ENCODE results near the gene THSD7B. TPM values are rescaled to one million over a fixed set of nuclear protein-coding genes. Genes with fewer than 3 reads are reported as not detected.

Gene THSD7B
- total and polyA plus RNA-seq, 2 of the 13 experiments (the other 11 are each of a cell fraction or from before 2014, with no cell fraction given), result 0.02 TPM; not detected in 1

DNA sequence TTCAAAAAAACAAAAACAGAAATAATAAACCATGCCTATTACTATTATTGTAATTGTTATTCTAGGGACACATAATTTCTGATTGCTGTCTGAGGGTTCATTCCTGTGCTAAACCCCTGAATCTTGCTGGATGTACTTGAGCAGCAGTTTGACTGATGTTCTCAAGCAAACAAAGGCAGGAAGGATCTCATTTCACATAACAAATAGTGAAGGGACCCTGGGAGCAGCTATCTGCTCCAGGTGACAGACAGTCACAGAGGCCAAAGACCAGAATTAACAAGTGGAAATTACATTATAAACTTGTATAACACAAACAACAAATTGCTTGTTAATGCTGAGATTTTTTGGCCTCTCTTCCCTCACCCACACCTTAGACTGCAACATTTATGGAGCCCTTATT lies 284.2 kb downstream of the THSD7B start:
- no peak overlapping the region for H3K27ac ChIP-seq (ENCODE audit: extremely low read length, insufficient read depth, low read length)
- no TSS peak for BruUV-seq (replicated peaks)
- no peak overlapping the region for H2AFZ ChIP-seq (ENCODE audit: low read length)
- peaks cover 22% of the 10 kb centered on the region for H3K4me1 ChIP-seq (ENCODE audit: insufficient read depth, low read length)
- in situ Hi-C loops (cut with HindIII; ENCODE audit: extremely low pct_ligation_motif_present, low pct_unique_long_range_greater_than_20kb) (no loop called here), intact Hi-C loops (cut with micrococcal nuclease; ENCODE audit: unreplicated experiment) (no loop called here)
- H3K9ac ChIP-seq (ENCODE audit: insufficient read depth, low read depth, low read length), result no peak overlapping the region
- H3K9me3 ChIP-seq (ENCODE audit: low read length), result no peaks in the 10 kb centered on the region
- no peaks in the 10 kb centered on the region for H3K36me3 ChIP-seq (replicated peaks in 1 of 2; ENCODE audit: control insufficient read depth in 1 of 2, insufficient read depth in 2 of 2, low read length in 2 of 2)
- ChIA-PET CTCF (ENCODE audit: low intra/inter-chr PET ratio, low total read pairs) (no interaction called here), POLR2A (no interaction called here)
- ATAC-seq (peak; percentile 51), DNase-seq (ENCODE audit: low spot score) (no peak), FAIRE-seq (no peak)
- H3K27me3 ChIP-seq (ENCODE audit: control insufficient read depth in 1 of 2, insufficient read depth in 2 of 2, low read length in 2 of 2), result no peaks in the 10 kb centered on the region
- no peak for TF ChIP-seq ZNF34 (CRISPR knock-in tag; IDR thresholded peaks at IDR 0.05; ENCODE audit: borderline replicate concordance)
- TF ChIP-seq, protein P1, sequence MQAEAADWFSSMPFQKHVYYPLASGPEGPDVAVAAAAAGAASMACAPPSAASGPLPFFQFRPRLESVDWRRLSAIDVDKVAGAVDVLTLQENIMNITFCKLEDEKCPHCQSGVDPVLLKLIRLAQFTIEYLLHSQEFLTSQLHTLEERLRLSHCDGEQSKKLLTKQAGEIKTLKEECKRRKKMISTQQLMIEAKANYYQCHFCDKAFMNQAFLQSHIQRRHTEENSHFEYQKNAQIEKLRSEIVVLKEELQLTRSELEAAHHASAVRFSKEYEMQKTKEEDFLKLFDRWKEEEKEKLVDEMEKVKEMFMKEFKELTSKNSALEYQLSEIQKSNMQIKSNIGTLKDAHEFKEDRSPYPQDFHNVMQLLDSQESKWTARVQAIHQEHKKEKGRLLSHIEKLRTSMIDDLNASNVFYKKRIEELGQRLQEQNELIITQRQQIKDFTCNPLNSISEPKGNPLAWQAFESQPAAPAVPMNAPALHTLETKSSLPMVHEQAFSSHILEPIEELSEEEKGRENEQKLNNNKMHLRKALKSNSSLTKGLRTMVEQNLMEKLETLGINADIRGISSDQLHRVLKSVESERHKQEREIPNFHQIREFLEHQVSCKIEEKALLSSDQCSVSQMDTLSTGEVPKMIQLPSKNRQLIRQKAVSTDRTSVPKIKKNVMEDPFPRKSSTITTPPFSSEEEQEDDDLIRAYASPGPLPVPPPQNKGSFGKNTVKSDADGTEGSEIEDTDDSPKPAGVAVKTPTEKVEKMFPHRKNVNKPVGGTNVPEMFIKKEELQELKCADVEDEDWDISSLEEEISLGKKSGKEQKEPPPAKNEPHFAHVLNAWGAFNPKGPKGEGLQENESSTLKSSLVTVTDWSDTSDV (CRISPR knock-in tag; IDR thresholded peaks at IDR 0.05), result no peak
- no peak for TF ChIP-seq MEIS1 (CRISPR knock-in tag; IDR thresholded peaks at IDR 0.05; ENCODE audit: borderline replicate concordance)
- no peak for TF ChIP-seq YY1 (IDR thresholded peaks at IDR 0.05; ENCODE audit: insufficient read depth, insufficient replicate concordance, low read depth, low read length)
- no peak for TF ChIP-seq ZSCAN12 (CRISPR knock-in tag; IDR thresholded peaks at IDR 0.05)
- TF ChIP-seq YEATS2 (CRISPR knock-in tag; IDR thresholded peaks at IDR 0.05; ENCODE audit: borderline replicate concordance), result no peak
- TF ChIP-seq NR2F6 (IDR thresholded peaks at IDR 0.05), result no peak
- TF ChIP-seq NR2F6 (CRISPR knock-in tag; IDR thresholded peaks at IDR 0.05), result no peak
- no peak for TF ChIP-seq ESRRA (CRISPR knock-in tag; IDR thresholded peaks at IDR 0.05; ENCODE audit: low read depth)
- no peak for TF ChIP-seq ZMYM4 (CRISPR knock-in tag; IDR thresholded peaks at IDR 0.05)
- no peak for TF ChIP-seq CEBPG (CRISPR knock-in tag; IDR thresholded peaks at IDR 0.05)
- TF ChIP-seq GATAD1 (CRISPR knock-in tag; IDR thresholded peaks at IDR 0.05), result no peak
- TF ChIP-seq, protein P2, sequence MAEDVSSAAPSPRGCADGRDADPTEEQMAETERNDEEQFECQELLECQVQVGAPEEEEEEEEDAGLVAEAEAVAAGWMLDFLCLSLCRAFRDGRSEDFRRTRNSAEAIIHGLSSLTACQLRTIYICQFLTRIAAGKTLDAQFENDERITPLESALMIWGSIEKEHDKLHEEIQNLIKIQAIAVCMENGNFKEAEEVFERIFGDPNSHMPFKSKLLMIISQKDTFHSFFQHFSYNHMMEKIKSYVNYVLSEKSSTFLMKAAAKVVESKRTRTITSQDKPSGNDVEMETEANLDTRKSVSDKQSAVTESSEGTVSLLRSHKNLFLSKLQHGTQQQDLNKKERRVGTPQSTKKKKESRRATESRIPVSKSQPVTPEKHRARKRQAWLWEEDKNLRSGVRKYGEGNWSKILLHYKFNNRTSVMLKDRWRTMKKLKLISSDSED (CRISPR knock-in tag; IDR thresholded peaks at IDR 0.05), result no peak
- TF ChIP-seq, protein P3, sequence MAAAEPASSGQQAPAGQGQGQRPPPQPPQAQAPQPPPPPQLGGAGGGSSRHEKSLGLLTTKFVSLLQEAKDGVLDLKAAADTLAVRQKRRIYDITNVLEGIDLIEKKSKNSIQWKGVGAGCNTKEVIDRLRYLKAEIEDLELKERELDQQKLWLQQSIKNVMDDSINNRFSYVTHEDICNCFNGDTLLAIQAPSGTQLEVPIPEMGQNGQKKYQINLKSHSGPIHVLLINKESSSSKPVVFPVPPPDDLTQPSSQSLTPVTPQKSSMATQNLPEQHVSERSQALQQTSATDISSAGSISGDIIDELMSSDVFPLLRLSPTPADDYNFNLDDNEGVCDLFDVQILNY (CRISPR knock-in tag; conservative IDR thresholded peaks at IDR 0.05), result no peak
- TF ChIP-seq JUN (CRISPR knock-in tag; IDR thresholded peaks at IDR 0.05), result no peak
- no peak for TF ChIP-seq SETDB1 (CRISPR knock-in tag; IDR thresholded peaks at IDR 0.05; ENCODE audit: borderline replicate concordance)
- TF ChIP-seq ZNF841 (CRISPR knock-in tag; IDR thresholded peaks at IDR 0.05; ENCODE audit: borderline replicate concordance), result no peak
- TF ChIP-seq NCOR1 (IDR thresholded peaks at IDR 0.05; ENCODE audit: borderline replicate concordance, low read length), result no peak
- no peak for TF ChIP-seq ATF1 (CRISPR knock-in tag; IDR thresholded peaks at IDR 0.05)
- TF ChIP-seq ZNF775 (CRISPR knock-in tag; IDR thresholded peaks at IDR 0.05; ENCODE audit: borderline replicate concordance), result no peak
- TF ChIP-seq SP4 (CRISPR knock-in tag; IDR thresholded peaks at IDR 0.05), result no peak
- no peak overlapping the region for H3K4me3 ChIP-seq (replicated peaks in 1 of 3; ENCODE audit: insufficient read depth in 1 of 3, low read depth in 2 of 3, low read length in 3 of 3)
- H3K79me2 ChIP-seq (ENCODE audit: insufficient read depth, low read length), result no peaks in the 10 kb centered on the region
- no peaks in the 10 kb centered on the region for H4K20me1 ChIP-seq (ENCODE audit: insufficient read depth, low read length)
- H3K4me2 ChIP-seq (ENCODE audit: low read depth, low read length), result no peak overlapping the region

Measured in HepG2 (cell line).